Heart left ventricle (tissue), 16 donors: ENCODE data around the gene CENPX. TPM values are rescaled to one million over a fixed set of nuclear protein-coding genes. Genes with fewer than 3 reads are reported as not detected.

Experiments used
- ATAC-seq, 4 donors: fragments of 200-7000 bp; cut with Tn5 transposase; one replicate each; pipeline ENCODE4 v1.9.1; 2020 to 2022; ENCODE audit warnings: moderate library complexity in 4 of 4, mild to moderate bottlenecking in 3 of 4, moderate number of reproducible peaks in 1 of 4
- DNase-seq, 5 donors: peaks; one replicate each; pipeline ENCODE4 v3.0.0-alpha.2; 2020
- H3K27ac ChIP-seq, 12 donors: fragments of 200-600 bp; sonication (generic) in 4 of 12; one replicate each; pipeline versions ENCODE4 v1.5.0 to v1.8.0; 2016 to 2022; ENCODE audit warnings: mild to moderate bottlenecking in 2 of 12
- H3K27me3 ChIP-seq, 9 donors: fragments of 200-600 bp; sonication (generic) in 2 of 9; one replicate each; pipeline versions ENCODE4 v1.5.1 to v1.8.0; 2016 to 2022; ENCODE audit warnings: mild to moderate bottlenecking in 3 of 9
- H3K36me3 ChIP-seq, 9 donors: fragments of 200-600 bp; sonication (generic) in 2 of 9; one replicate each; pipeline versions ENCODE4 v1.5.0 to v1.8.0; 2018 to 2022; ENCODE audit warnings: mild to moderate bottlenecking in 2 of 9
- H3K4me1 ChIP-seq, 12 donors: fragments of 200-600 bp; sonication (generic) in 4 of 12; one replicate each; pipeline versions ENCODE4 v1.5.0 to v1.8.0; 2016 to 2022; ENCODE audit warnings: mild to moderate bottlenecking in 3 of 12
- H3K4me3 ChIP-seq, 12 donors: fragments of 200-600 bp; sonication (generic) in 4 of 12; one replicate each; pipeline versions ENCODE4 v1.5.0 to v1.8.0; 2017 to 2022; ENCODE audit warnings: mild to moderate bottlenecking in 9 of 12, moderate library complexity in 4 of 12
- H3K9me3 ChIP-seq, 12 donors: fragments of 200-600 bp; sonication (generic) in 4 of 12; one replicate each; pipeline versions ENCODE4 v1.5.0 to v1.8.0; 2016 to 2022; ENCODE audit warnings: mild to moderate bottlenecking in 1 of 12
- CTCF ChIP-seq, 12 donors: fragments of 200-600 bp; sonication (generic) in 4 of 12; IDR thresholded peaks; one replicate each; pipeline versions ENCODE4 v1.5.0 to v1.8.0; 2018 to 2022; ENCODE audit warnings: antibody characterized with exemption in 12 of 12, mild to moderate bottlenecking in 5 of 12
- POLR2A ChIP-seq, 2 donors: fragments of 450-650 bp; IDR thresholded peaks; one replicate each; pipeline ENCODE4 v1.6.1; 2017; ENCODE audit warnings: antibody characterized with exemption in 2 of 2, mild to moderate bottlenecking in 2 of 2, moderate library complexity in 2 of 2
- WGBS, 4 donors: extraction: QIAGEN DNeasy Blood & Tissue Kit in 2 of 4; methylation state at CpG; one replicate each; pipeline versions ENCODE4 v1.1.5 to v1.1.7; 2013 to 2018; 5-methylcytosine and 5-hydroxymethylcytosine counted together
- intact Hi-C, 10 donors: fragments of 100-400 bp; cut with DNase I; formaldehyde crosslinking; loops; one replicate each; pipeline versions ENCODE4 v1.11.1 to v1.14.2; 2022
- polyA plus RNA-seq, 2 donors: library from polyadenylated mRNA; stranded (reverse); fragments of 200-250 nt; gene quantifications; one replicate each; pipeline ENCODE4 v1.2.3, GENCODE V29; 2013
- total RNA-seq, 9 donors: library from RNA; depleted of rRNA in 2 of 9; stranded (reverse); fragments of >200 nt in 2 of 9; fragmentation: NEBNext Ultra II Directional in 3 of 9; extraction: Animal tissue kit (Norgen Biotek cat#: 25700) in 3 of 9; gene quantifications; one replicate each; pipeline versions ENCODE4 v1.1.0 to v1.2.4, GENCODE V29; 2016 to 2023
- donor health status: ischemic (EF 13 %, LVEDD 7.1; RV severe dilation, severe dysfunction).
- donor health status: healthy with polysubstance abuse.
- donor health status: DM: no; HTN: yes; CAD: no.
- donor health status: DM: no; HTN: no; CAD: no.
- donor health status: ischemic (EF 25% LVEDD 6.9; RV normal size, moderate dysfunction).
- donor health status: ischemic (EF 25% LVEDD 5.7; RV mildly dilated, moderate dysfunction).
- donor health status: healthy.
- donor health status: DM: yes; HTN: yes; CAD: no.
- donor health status: ischemic (EF 35%, LVEDD 5.7; RV mildly dilated, moderate dysfunction).
- donor health status: nonischemic (EF 11% LVEDD 7.7; RV severe dilation, severe dysfunction).
- donor health status: DM: yes; HTN: yes; CAD: no.
- donor health status: PGD.
- donor health status: ischemic (EF 29% LVEDD 5.4; RV normal size, mild dysfunction).
- donor health status: nonischemic (EF 23%, LVEDD 6.1; RV moderate dilation, normal function).

Gene CENPX
- total and polyA plus RNA-seq, 11 donors: 16.8 to 126 (median 29.2) TPM

DNA sequence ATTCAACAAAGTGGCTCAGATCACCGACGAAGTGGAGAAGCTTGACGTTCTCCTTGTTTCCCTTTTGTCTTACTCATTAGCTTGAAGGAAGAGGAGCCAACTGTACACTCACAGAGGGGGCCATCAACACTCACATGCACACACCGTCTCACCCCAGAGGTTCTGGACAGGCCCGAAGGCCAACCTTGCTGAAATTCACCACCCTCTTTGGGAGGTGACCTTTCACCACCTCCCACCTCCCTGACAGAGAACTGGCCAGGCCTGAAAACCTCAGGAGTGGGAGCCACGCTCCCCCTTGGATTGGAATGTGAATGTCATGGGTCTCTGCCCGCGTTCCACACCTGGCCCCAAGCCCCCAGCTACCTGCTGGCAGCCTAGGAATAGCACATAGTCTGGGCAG is 12.8 kb upstream of the CENPX start:
- Histone ChIP-seq H3K9me3 (no peaks in the 10 kb centered on the region), H3K4me1 (peaks cover 4 to 42% (median 24%) of the 10 kb centered on the region in 12 donors), H3K4me3 (no peak overlapping the region), H3K36me3 (peaks cover 0 to 5% (median 0%) of the 10 kb centered on the region in 9 donors), H3K27ac (no peak overlapping the region), H3K27me3 (peaks cover 0 to 9% (median 0%) of the 10 kb centered on the region in 9 donors)
- no peak for DNase-seq
- no peak for ATAC-seq
- 76 to 91% (median 90%) methylated on average over 5 to 8 of the region's 8 CpGs for WGBS, 4 donors
- TF ChIP-seq CTCF (IDR thresholded peaks at IDR 0.05): no peak
- no peak for TF ChIP-seq POLR2A (IDR thresholded peaks at IDR 0.05)
- intact Hi-C loops: loop anchor here in 3 of 10 donors (5.0 to 10.0 kb wide), 3 partner anchors 62 to 289 kb away; partner anchors contain the start of gene FASN (in 1 of the 3)

DNA sequence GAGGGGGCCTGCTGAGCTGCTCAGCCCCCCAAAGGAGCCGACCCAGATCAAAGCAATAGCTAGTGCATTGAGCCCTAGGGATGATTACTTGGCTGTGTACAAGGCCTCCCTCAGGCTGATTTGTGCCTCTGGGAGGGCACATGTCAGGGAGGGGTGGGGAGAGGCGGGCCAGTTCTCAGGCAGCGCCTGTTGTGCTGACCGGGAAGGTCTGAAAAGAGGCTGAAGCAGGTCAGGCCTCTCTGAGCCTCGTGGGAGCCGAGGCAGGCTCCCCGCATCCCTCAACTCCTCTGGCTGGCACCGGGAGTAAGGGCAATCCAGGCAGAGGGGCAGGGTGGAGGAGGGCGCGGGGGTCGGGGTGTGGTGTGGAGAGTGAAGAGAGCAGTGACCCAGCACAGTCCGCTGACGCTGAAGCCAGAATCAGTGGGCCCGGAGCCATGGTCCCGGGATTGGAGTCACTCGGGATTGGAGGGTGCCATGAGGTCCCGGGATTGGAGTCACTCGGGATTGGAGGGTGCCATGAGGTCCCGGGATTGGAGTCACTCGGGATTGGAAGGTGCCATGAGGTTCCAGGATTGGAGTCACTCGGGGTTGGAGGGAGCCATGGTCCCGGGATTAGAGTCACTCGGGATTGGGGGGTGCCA is 11.8 kb upstream of the CENPX start:
- Histone ChIP-seq H3K27ac (no peak overlapping the region), H3K27me3 (peaks cover 0 to 9% (median 0%) of the 10 kb centered on the region in 9 donors), H3K9me3 (no peaks in the 10 kb centered on the region), H3K36me3 (peaks cover 0 to 5% (median 0%) of the 10 kb centered on the region in 9 donors), H3K4me1 (peaks cover 6 to 52% (median 32%) of the 10 kb centered on the region in 12 donors), H3K4me3 (no peak overlapping the region)
- intact Hi-C loops: loop anchor here in 5 of 10 donors (5.0 to 10.0 kb wide), 5 partner anchors 63 to 290 kb away; partner anchors contain the start of gene FASN (in 1 of the 5)
- no peak for TF ChIP-seq POLR2A (IDR thresholded peaks at IDR 0.05)
- DNase-seq (no peak), ATAC-seq (no peak)
- 74 to 83% (median 81%) methylated on average over 23 of the region's 23 CpGs for WGBS, 4 donors

DNA sequence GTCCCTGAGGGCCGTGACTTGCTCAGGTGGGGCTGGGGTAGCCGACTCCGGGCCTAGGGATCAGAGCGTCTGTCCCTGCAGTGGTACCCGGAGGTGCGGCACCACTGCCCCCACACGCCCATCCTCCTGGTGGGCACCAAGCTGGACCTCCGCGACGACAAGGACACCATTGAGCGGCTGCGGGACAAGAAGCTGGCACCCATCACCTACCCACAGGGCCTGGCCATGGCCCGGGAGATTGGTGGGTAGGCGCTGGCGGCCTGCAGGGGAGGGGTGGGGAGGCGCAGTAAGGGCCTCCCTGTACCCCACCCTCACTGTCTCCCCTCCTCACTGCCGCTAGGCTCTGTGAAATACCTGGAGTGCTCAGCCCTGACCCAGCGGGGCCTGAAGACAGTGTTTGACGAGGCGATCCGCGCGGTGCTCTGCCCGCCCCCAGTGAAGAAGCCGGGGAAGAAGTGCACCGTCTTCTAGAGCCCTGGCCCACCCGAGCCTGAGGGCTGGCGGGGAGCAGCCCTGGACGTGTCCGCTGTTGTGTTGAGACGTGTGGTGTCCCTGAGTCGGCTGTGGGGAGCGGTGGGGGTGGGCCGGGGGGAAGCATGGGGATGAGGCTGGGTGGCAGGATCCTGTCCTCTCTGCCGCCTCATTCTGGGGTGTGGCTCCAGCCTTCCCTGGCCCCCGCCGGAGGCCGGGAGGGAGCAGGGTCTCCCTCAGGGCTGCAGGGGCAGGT is 10.8 kb upstream of the CENPX start:
- Histone ChIP-seq H3K4me1 (peaks cover 6 to 58% (median 32%) of the 10 kb centered on the region in 12 donors), H3K27me3 (peaks cover 0 to 9% (median 0%) of the 10 kb centered on the region in 9 donors), H3K9me3 (no peaks in the 10 kb centered on the region), H3K27ac (no peak overlapping the region), H3K4me3 (no peak overlapping the region), H3K36me3 (peaks cover 0 to 5% (median 0%) of the 10 kb centered on the region in 9 donors)
- intact Hi-C loops: loop anchor here in 4 of 10 donors (5.0 to 10.0 kb wide), 4 partner anchors 71 to 291 kb away; no protein-coding TSS in a partner anchor
- TF ChIP-seq CTCF (IDR thresholded peaks at IDR 0.05) (no peak), POLR2A (IDR thresholded peaks at IDR 0.05) (no peak)
- DNase-seq: no peak
- ATAC-seq: no peak
- WGBS, 4 donors: 93 to 96% (median 94%) methylated on average over 6 to 38 of the region's 38 CpGs

DNA sequence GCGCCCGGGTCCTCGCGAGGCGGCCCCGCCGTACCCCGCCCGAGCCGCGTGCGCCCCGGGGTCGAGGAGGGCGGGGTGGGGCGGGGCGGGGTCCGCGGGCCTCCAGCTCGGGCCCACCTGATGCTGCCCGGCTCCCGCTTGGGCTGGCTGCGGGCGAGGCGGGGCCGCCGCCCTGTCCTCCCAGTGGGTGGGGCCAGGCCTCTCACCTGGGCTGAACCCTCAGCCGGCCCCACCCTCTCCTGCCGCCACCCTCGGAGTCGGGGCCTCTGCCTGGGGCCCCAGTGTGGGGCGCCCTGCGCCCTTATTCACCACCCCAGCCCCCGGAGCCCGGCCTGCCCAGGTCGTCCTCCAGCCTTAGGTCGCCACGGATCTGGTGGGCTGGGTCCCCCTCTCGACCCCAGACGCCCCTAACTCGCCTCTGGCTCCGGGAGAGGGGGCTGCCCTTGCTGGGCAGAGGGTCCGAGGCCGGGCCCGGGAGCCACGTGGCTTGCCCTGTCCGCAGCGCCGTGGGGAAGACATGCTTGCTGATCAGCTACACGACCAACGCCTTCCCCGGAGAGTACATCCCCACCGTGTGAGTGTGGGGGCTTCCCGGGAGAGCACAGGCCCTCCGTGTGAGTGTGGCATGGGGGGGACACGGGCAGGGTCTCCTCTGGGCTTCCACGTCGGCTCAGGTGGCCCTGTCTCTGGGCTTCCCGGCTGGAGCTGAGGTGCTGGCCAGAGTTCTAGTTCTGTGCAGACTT is 9.4 kb upstream of the CENPX start:
- Histone ChIP-seq H3K4me1 (peaks cover 6 to 51% (median 27%) of the 10 kb centered on the region in 12 donors), H3K4me3 (peak overlapping the region in 11 of 12 donors; percentile 11 to 54 (median 29)), H3K27ac (peak overlapping the region in 1 of 12 donors; percentile 10), H3K36me3 (peaks cover 0 to 5% (median 0%) of the 10 kb centered on the region in 9 donors), H3K27me3 (peaks cover 0 to 9% (median 0%) of the 10 kb centered on the region in 9 donors), H3K9me3 (no peaks in the 10 kb centered on the region)
- WGBS, 4 donors: 11 to 71% (median 22%) methylated on average over 3 to 59 of the region's 59 CpGs
- intact Hi-C loops: loop anchor here in 6 of 10 donors (2.0 to 10.0 kb wide), 6 partner anchors 73 to 293 kb away; no protein-coding TSS in a partner anchor
- TF ChIP-seq POLR2A (IDR thresholded peaks at IDR 0.05): no peak
- ATAC-seq (no peak), DNase-seq (no peak)
